Uterus (tissue), 4 donors: ENCODE data around the gene ITPR1. TPM values are rescaled to one million over a fixed set of nuclear protein-coding genes. Genes with fewer than 3 reads are reported as not detected.

Experiments used
- DNase-seq, 2 donors: peaks; one replicate each; pipeline ENCODE4 v3.0.0-alpha.2; 2019 to 2020
- H3K27ac ChIP-seq, 2 donors: fragments of 200-600 bp; sonication (generic); 1 replicate in 1 of 2; 2 replicates in 1 of 2; pipeline ENCODE4 v1.5.1; 2016 to 2018
- H3K27me3 ChIP-seq, 2 donors: fragments of 200-600 bp; sonication (generic); one replicate each; pipeline ENCODE4 v1.5.1; 2018 to 2019; ENCODE audit warnings: control low read depth in 1 of 2
- H3K36me3 ChIP-seq, 2 donors: fragments of 200-600 bp; sonication (generic); one replicate each; pipeline ENCODE4 v1.5.1; 2019; ENCODE audit warnings: control low read depth in 1 of 2
- H3K4me1 ChIP-seq, 2 donors: fragments of 200-600 bp; sonication (generic); one replicate each; pipeline ENCODE4 v1.5.1; 2018 to 2019; ENCODE audit warnings: control low read depth in 1 of 2
- H3K4me3 ChIP-seq, 2 donors: fragments of 200-600 bp; sonication (generic); 1 replicate in 1 of 2; 2 replicates in 1 of 2; pipeline ENCODE4 v1.5.1; 2018 to 2019; ENCODE audit warnings: mild to moderate bottlenecking in 1 of 2
- H3K9me3 ChIP-seq, 2 donors: fragments of 200-600 bp; sonication (generic); one replicate each; pipeline ENCODE4 v1.5.1; 2019; ENCODE audit warnings: control low read depth in 1 of 2
- POLR2A ChIP-seq, 2 donors: fragments of 450-650 bp; IDR thresholded peaks; one replicate each; pipeline ENCODE4 v1.6.1; 2016; ENCODE audit warnings: antibody characterized with exemption in 2 of 2, mild to moderate bottlenecking in 1 of 2, moderate library complexity in 1 of 2
- intact Hi-C: fragments of 100-400 bp; cut with DNase I; formaldehyde crosslinking; loops from one replicate; pipeline ENCODE4 v1.15.1; 2023; ENCODE audit warnings: low total_unique reads
- total RNA-seq, 4 donors: library from RNA; depleted of rRNA in 3 of 4; stranded (reverse); fragments of >200 nt in 3 of 4; gene quantifications; one replicate each; pipeline versions ENCODE4 v1.1.0 to v1.2.4, GENCODE V29; 2014 to 2023
- TF ChIP-seq, protein P1 (sequence below), 4 experiments: fragments of 200-600 bp in 2 of 4; fragments of 450-650 bp in 2 of 4; sonication (generic) in 2 of 4; IDR thresholded peaks; one replicate each; pipeline ENCODE4 v1.5.1; 2016 to 2019; ENCODE audit warnings: antibody characterized with exemption in 4 of 4, mild to moderate bottlenecking in 2 of 4, moderate library complexity in 1 of 4
- donor health status: DM: yes; HTN: yes; CAD: no.

The ITPR1 gene
- total RNA-seq, 4 donors from 2014 or later = 98.2 to 224 (median 141) TPM

DNA sequence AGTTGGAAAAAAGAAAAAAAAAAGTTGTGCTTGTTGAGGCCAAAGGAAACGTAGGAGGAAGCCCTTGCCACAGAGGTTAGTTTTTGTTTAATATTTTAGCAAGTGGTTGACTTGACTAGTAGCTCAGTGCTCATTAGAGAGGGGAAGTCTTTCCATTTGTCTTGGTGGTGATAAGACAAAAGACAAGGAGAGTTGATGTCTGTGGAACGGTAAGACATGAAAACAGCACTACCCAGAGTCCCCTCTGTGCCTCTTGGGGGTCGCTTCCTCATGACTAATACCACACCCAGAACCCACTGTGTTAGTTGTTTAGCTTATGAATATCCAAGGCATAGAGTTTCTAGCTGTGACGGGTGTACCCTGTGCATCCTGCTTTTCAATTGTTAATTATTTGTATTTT is 211.4 kb downstream of the ITPR1 start:
- no peaks in the 10 kb centered on the region for H3K4me1 ChIP-seq
- no peak for TF ChIP-seq POLR2A (IDR thresholded peaks at IDR 0.05)
- TF ChIP-seq, protein P1, sequence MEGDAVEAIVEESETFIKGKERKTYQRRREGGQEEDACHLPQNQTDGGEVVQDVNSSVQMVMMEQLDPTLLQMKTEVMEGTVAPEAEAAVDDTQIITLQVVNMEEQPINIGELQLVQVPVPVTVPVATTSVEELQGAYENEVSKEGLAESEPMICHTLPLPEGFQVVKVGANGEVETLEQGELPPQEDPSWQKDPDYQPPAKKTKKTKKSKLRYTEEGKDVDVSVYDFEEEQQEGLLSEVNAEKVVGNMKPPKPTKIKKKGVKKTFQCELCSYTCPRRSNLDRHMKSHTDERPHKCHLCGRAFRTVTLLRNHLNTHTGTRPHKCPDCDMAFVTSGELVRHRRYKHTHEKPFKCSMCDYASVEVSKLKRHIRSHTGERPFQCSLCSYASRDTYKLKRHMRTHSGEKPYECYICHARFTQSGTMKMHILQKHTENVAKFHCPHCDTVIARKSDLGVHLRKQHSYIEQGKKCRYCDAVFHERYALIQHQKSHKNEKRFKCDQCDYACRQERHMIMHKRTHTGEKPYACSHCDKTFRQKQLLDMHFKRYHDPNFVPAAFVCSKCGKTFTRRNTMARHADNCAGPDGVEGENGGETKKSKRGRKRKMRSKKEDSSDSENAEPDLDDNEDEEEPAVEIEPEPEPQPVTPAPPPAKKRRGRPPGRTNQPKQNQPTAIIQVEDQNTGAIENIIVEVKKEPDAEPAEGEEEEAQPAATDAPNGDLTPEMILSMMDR (IDR thresholded peaks at IDR 0.05) = no peak
- H3K27me3 ChIP-seq = no peaks in the 10 kb centered on the region
- H3K27ac ChIP-seq = no peak overlapping the region
- intact Hi-C loops = no loop called here
- no peaks in the 10 kb centered on the region for H3K36me3 ChIP-seq
- no peak overlapping the region for H3K4me3 ChIP-seq
- no peak for DNase-seq
- no peaks in the 10 kb centered on the region for H3K9me3 ChIP-seq

DNA sequence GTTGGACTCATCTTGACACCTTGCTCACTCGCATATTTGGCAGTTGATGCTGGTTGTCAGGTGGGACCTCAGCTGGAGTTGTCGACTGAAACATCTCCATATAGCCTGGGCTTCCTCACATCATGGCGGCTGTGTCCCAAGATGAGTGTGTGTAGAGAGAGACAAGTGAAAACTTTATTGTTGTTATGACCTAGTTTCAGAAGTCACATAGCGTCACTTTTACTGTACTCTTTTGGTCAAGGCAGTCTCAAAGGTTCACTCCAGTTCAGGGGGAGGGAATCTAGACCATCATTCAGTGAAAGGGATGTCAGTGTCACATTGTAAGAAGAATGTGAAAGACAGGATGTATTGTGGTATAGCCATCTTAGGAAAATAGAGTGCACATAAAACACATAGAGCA is 214.2 kb downstream of the ITPR1 start:
- H3K36me3 ChIP-seq = no peaks in the 10 kb centered on the region
- TF ChIP-seq, protein P1 (IDR thresholded peaks at IDR 0.05) = no peak
- TF ChIP-seq POLR2A (IDR thresholded peaks at IDR 0.05) = no peak
- intact Hi-C loops = no loop called here

DNA sequence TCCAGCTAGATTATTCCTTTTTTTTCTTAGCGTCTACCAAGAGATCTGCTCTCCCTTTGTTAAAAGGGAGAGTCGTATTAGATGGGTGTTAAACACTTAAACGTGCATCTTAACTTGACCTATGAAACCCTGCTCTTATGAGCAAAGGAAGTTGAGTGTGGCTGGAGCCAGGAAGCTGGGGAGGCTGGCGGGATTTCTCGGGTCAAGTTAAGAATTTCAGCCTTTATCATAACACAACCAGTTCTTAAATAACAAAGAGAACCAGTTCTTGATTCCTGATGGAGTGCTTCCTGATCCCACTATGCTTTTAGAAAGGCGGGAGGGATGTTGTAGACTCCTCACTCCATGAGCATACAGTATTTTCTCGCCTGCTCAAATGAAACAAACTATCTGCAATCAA is 215.1 kb downstream of the ITPR1 start:
- TF ChIP-seq, protein P1 (IDR thresholded peaks at IDR 0.05) = no peak
- no peak for TF ChIP-seq POLR2A (IDR thresholded peaks at IDR 0.05)
- no peak for DNase-seq
- intact Hi-C loops = no loop called here
- peak overlapping the region in 1 of 2 donors; percentile 24 for H3K27ac ChIP-seq
- no peaks in the 10 kb centered on the region for H3K36me3 ChIP-seq
- H3K27me3 ChIP-seq = no peaks in the 10 kb centered on the region
- peaks cover 0 to 6% of the 10 kb centered on the region in 2 donors for H3K4me1 ChIP-seq
- no peak overlapping the region for H3K4me3 ChIP-seq
- H3K9me3 ChIP-seq = no peaks in the 10 kb centered on the region

More for the DNA sequence above, 214.2 kb downstream of the ITPR1 start:
- peaks cover 0 to 6% of the 10 kb centered on the region in 2 donors for H3K4me1 ChIP-seq
- no peaks in the 10 kb centered on the region for H3K27me3 ChIP-seq
- H3K4me3 ChIP-seq = no peak overlapping the region
- H3K9me3 ChIP-seq = no peaks in the 10 kb centered on the region
- no peak overlapping the region for H3K27ac ChIP-seq
- DNase-seq = no peak

DNA sequence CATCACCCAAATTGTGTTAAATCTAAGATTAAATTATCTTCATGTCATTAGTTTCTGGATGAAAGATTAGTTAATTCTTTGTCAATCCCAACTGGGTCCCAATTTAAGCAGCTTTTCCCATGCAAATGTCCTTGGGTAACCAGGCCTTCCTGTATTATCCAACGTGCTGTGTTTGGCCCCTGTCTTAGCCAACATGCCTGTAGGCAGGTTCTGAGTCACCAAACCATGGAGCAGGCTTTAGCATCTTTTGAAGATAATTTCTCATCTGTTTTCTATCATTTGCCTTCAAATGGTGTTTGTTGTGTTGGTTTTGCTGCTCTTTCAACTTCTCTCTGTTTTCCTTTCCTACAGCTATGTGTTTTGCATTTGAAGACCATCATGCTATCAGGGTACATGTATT is 216.2 kb downstream of the ITPR1 start:
- Histone ChIP-seq H3K27me3 (no peaks in the 10 kb centered on the region), H3K27ac (no peak overlapping the region), H3K4me3 (no peak overlapping the region), H3K4me1 (peaks cover 0 to 6% of the 10 kb centered on the region in 2 donors), H3K9me3 (no peaks in the 10 kb centered on the region), H3K36me3 (no peaks in the 10 kb centered on the region)
- TF ChIP-seq POLR2A (IDR thresholded peaks at IDR 0.05) = no peak
- intact Hi-C loops = no loop called here
- no peak for DNase-seq

DNA sequence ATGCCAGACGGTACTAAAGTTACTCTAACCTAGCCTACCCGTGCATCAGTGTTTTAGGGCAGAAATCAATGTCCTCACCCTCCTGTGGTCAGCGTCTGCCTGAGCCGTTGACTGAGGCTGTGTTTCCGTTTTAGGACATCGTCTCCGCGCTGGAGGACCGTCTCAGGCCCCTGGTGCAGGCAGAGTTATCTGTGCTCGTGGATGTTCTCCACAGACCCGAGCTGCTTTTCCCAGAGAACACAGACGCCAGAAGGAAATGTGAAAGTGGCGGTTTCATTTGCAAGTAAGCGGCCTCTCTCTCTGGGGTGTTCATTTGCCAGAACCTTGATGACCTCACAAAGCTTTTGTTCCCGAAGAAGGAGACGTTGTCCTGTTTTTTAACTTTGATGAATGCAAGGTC is 217.0 kb downstream of the ITPR1 start:
- TF ChIP-seq, protein P1 (IDR thresholded peaks at IDR 0.05) = no peak
- no peak for TF ChIP-seq POLR2A (IDR thresholded peaks at IDR 0.05)
- peaks cover 0 to 6% of the 10 kb centered on the region in 2 donors for H3K4me1 ChIP-seq
- intact Hi-C loops = loop anchor here (10.0 kb wide), 2 partner anchors 315 to 345 kb away; no protein-coding TSS in a partner anchor
- DNase-seq = no peak
- H3K36me3 ChIP-seq = no peaks in the 10 kb centered on the region
- H3K27me3 ChIP-seq = no peaks in the 10 kb centered on the region
- no peak overlapping the region for H3K4me3 ChIP-seq
- H3K9me3 ChIP-seq = no peaks in the 10 kb centered on the region
- no peak overlapping the region for H3K27ac ChIP-seq

DNA sequence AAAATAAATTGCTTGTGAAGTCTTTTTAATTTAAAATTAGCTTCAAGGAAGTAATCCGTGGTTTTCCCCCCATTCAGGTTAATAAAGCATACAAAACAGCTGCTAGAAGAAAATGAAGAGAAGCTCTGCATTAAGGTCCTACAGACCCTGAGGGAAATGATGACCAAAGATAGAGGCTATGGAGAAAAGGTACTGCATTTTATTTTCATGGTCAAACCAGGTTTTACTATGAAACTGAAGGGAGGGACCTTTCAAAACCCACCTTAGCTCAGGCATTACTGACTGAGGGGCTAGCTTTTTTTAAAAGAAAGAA is 218.5 kb downstream of the ITPR1 start:
- no peaks in the 10 kb centered on the region for H3K36me3 ChIP-seq
- H3K4me3 ChIP-seq = no peak overlapping the region
- TF ChIP-seq POLR2A (IDR thresholded peaks at IDR 0.05) = no peak
- TF ChIP-seq, protein P1 (IDR thresholded peaks at IDR 0.05) = no peak

More for the DNA sequence above, 218.5 kb downstream of the ITPR1 start:
- Histone ChIP-seq H3K4me1 (peaks cover 0 to 6% of the 10 kb centered on the region in 2 donors), H3K9me3 (no peaks in the 10 kb centered on the region), H3K27ac (peak overlapping the region; percentile 32 to 50), H3K27me3 (no peaks in the 10 kb centered on the region)
- no peak for DNase-seq
- intact Hi-C loops = loop anchor here (10.0 kb wide), 2 partner anchors 313 to 343 kb away; no protein-coding TSS in a partner anchor
